A673 (cell line): Measurements from ENCODE around the gene IMP4.

ENCODE experiments used
- CTCF ChIP-seq: fragments of 300-800, 200-600 bp; sonication (generic); conservative IDR thresholded peaks from 2 replicates; pipeline ENCODE4 v1.5.1; 2017; ENCODE audit warnings: low read depth, mild to moderate bottlenecking, antibody characterized with exemption, low read length, moderate library complexity, mixed read lengths
- EZH2 ChIP-seq: fragments of 200-600 bp; sonication (generic); IDR thresholded peaks from 2 replicates; pipeline ENCODE4 v1.6.1; 2017; ENCODE audit warnings: borderline replicate concordance, low read depth, mild to moderate bottlenecking, mixed read lengths, antibody characterized with exemption, low read length; ENCODE audit not compliant: poor library complexity, severe bottlenecking

GRCh38 chr2:130334026-130334425 is 8.7 kb upstream of the IMP4 start:
- no peak for TF ChIP-seq EZH2
- TF ChIP-seq CTCF = no peak
